Measurements from ENCODE around the gene ARID1B.

The ARID1B gene

GRCh38 chr6:156807028-156807427 is 29.9 kb downstream of the ARID1B start:
- Histone ChIP-seq H3K27me3 (replicated peaks; ENCODE audit: insufficient read depth, low read length) (no peaks in the 10 kb centered on the region), H4K20me1 (ENCODE audit: insufficient read depth, low read length) (no peaks in the 10 kb centered on the region), H3F3A (ENCODE audit: insufficient read depth, low read length) (no peaks in the 10 kb centered on the region), H3K4me1 (ENCODE audit: low read length) (no peaks in the 10 kb centered on the region), H3K9me2 (replicated peaks; ENCODE audit: insufficient read depth, low read length) (no peaks in the 10 kb centered on the region), H3K4me2 (ENCODE audit: low read depth, low read length) (no peak overlapping the region), H3K79me2 (ENCODE audit: low read length) (peaks cover 98% of the 10 kb centered on the region), H3K9ac (ENCODE audit: low read length) (no peak overlapping the region), H3K36me3 (replicated peaks; ENCODE audit: insufficient read depth, low read length) (no peaks in the 10 kb centered on the region), H2AFZ (ENCODE audit: low read length) (no peak overlapping the region), H3K4me3 (ENCODE audit: low read length) (no peak overlapping the region), H3K9me3 (replicated peaks; ENCODE audit: insufficient read depth, low read length) (no peaks in the 10 kb centered on the region), H3K27ac (ENCODE audit: low read length) (no peak overlapping the region)
- no peak for DNase-seq
- TF ChIP-seq EZH2 (optimal IDR thresholded peaks at IDR 0.05; ENCODE audit: low read depth, low read length) (no peak), CTCF (IDR thresholded peaks at IDR 0.05; ENCODE audit: low read length) (no peak), EZH2phosphoT487 (IDR thresholded peaks at IDR 0.05; ENCODE audit: low read length) (no peak)

GRCh38 chr6:156807795-156808194 is 30.6 kb downstream of the ARID1B start:
- no peaks in the 10 kb centered on the region for H3F3A ChIP-seq (ENCODE audit: insufficient read depth, low read length)
- no peak overlapping the region for H2AFZ ChIP-seq (ENCODE audit: low read length)
- no peaks in the 10 kb centered on the region for H3K36me3 ChIP-seq (replicated peaks; ENCODE audit: insufficient read depth, low read length)
- no peaks in the 10 kb centered on the region for H3K9me2 ChIP-seq (replicated peaks; ENCODE audit: insufficient read depth, low read length)
- H3K27ac ChIP-seq (ENCODE audit: low read length): no peak overlapping the region
- no peaks in the 10 kb centered on the region for H3K4me1 ChIP-seq (ENCODE audit: low read length)
- DNase-seq: no peak
- peaks cover 98% of the 10 kb centered on the region for H3K79me2 ChIP-seq (ENCODE audit: low read length)
- H3K4me3 ChIP-seq (ENCODE audit: low read length): no peak overlapping the region
- TF ChIP-seq CTCF (IDR thresholded peaks at IDR 0.05; ENCODE audit: low read length) (no peak), EZH2phosphoT487 (IDR thresholded peaks at IDR 0.05; ENCODE audit: low read length) (no peak), EZH2 (optimal IDR thresholded peaks at IDR 0.05; ENCODE audit: low read depth, low read length) (no peak)
- H4K20me1 ChIP-seq (ENCODE audit: insufficient read depth, low read length): no peaks in the 10 kb centered on the region
- H3K4me2 ChIP-seq (ENCODE audit: low read depth, low read length): no peak overlapping the region
- H3K9me3 ChIP-seq (replicated peaks; ENCODE audit: insufficient read depth, low read length): no peaks in the 10 kb centered on the region
- H3K27me3 ChIP-seq (replicated peaks; ENCODE audit: insufficient read depth, low read length): no peaks in the 10 kb centered on the region
- H3K9ac ChIP-seq (ENCODE audit: low read length): no peak overlapping the region

- DNase-seq: no peak
- H4K20me1 ChIP-seq (ENCODE audit: insufficient read depth, low read length): no peaks in the 10 kb centered on the region
- no peaks in the 10 kb centered on the region for H3K36me3 ChIP-seq (replicated peaks; ENCODE audit: insufficient read depth, low read length)
- no peak overlapping the region for H3K4me2 ChIP-seq (ENCODE audit: low read depth, low read length)
- no peaks in the 10 kb centered on the region for H3K27me3 ChIP-seq (replicated peaks; ENCODE audit: insufficient read depth, low read length)
- no peaks in the 10 kb centered on the region for H3K9me2 ChIP-seq (replicated peaks; ENCODE audit: insufficient read depth, low read length)
- no peak overlapping the region for H3K4me3 ChIP-seq (ENCODE audit: low read length)
- no peak overlapping the region for H3K9ac ChIP-seq (ENCODE audit: low read length)
- no peak for TF ChIP-seq EZH2phosphoT487 (IDR thresholded peaks at IDR 0.05; ENCODE audit: low read length)
- no peak for TF ChIP-seq EZH2 (optimal IDR thresholded peaks at IDR 0.05; ENCODE audit: low read depth, low read length)
- TF ChIP-seq CTCF (IDR thresholded peaks at IDR 0.05; ENCODE audit: low read length): no peak
- no peaks in the 10 kb centered on the region for H3K4me1 ChIP-seq (ENCODE audit: low read length)
- no peaks in the 10 kb centered on the region for H3F3A ChIP-seq (ENCODE audit: insufficient read depth, low read length)
- no peak overlapping the region for H3K27ac ChIP-seq (ENCODE audit: low read length)
- H3K79me2 ChIP-seq (ENCODE audit: low read length): peaks cover 95% of the 10 kb centered on the region
- no peak overlapping the region for H2AFZ ChIP-seq (ENCODE audit: low read length)
- H3K9me3 ChIP-seq (replicated peaks; ENCODE audit: insufficient read depth, low read length): no peaks in the 10 kb centered on the region
Measured at GRCh38 chr6:156808287-156808686, 31.1 kb downstream of the ARID1B start.

All from MM.1S (cell line).